Activated naive CD4-positive, alpha-beta T cell treated with anti-CD3 and anti-CD28 coated beads, Interleukin-2, amount 50 U/mL, for 16 hours (primary cell): ENCODE results near the gene SYT17.
"Not testable (repeated sequence)": the region's sequence is repeated elsewhere in the genome, so short reads cannot be mapped to it uniquely, and the experiment has no call there.

Experiments
- DNase-seq: peaks from one replicate; pipeline ENCODE4 v3.0.0-alpha.2; 2020

Gene SYT17

DNA sequence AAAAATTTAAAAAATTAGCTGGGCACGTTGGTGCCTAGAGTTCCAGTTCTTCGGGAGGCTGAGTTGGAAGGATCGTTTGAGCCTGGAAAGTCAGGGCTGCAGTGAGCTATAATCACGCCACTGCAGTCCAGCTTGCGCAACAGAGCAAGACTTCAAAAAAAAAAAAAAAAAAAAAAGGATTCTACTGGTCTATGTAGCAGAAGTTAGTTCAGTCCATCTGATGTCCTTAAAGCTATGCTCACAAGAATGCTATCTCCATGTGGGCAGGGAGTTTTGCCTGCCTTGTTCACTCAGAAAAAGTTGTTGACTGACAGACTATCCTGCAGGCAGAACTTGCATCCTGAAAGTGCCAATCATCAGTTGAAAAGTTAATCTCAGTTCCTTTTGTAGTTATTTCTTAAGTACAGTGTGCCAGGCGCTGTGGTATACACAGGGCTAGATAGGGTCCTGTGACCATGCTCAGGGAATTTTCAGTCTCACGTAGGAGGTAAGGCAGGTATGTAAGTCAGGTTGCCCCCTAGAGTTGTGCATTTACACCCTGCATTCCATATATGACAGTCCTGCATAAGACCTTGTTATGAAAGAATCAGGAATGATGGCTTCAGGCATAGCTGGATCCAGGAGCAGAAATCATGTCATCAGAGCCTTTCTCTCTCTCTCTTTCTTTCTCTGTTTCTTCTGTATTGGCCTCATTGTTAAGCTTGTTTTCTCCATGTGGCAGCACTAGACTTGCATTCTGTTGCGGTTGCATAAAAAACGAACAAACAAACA lies 7.6 kb downstream of the SYT17 start:
- DNase-seq: no peak

DNA sequence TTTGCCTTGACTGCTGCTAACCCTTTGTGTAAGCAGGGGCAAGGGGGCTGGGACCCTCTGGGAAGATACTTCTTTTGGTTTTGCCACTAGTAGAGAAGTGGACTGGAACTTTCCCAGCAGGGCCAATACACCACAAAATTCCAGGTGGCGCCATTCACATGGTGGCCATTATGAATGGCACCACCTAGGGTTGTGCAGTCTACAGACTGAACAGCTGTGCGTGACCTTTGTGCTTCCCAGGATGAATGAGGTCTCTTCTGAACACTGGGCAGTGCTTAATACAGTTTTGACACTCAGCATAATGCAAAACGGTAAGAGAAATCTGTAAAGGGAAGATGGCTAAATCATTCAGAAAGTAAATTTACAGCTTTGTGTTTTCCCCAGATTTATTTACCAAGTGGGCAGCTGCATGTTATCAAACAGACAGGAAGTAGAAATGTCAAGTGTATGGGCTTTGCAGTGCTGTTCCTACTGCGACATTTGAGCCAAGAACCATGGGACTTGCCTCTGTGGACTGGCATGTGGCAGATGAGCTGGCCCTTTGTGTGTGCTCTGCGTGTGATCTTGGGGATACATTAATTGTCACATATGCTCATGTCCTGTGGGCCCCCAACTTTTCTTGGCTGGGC lies 9.2 kb downstream of the SYT17 start:
- no peak for DNase-seq

DNA sequence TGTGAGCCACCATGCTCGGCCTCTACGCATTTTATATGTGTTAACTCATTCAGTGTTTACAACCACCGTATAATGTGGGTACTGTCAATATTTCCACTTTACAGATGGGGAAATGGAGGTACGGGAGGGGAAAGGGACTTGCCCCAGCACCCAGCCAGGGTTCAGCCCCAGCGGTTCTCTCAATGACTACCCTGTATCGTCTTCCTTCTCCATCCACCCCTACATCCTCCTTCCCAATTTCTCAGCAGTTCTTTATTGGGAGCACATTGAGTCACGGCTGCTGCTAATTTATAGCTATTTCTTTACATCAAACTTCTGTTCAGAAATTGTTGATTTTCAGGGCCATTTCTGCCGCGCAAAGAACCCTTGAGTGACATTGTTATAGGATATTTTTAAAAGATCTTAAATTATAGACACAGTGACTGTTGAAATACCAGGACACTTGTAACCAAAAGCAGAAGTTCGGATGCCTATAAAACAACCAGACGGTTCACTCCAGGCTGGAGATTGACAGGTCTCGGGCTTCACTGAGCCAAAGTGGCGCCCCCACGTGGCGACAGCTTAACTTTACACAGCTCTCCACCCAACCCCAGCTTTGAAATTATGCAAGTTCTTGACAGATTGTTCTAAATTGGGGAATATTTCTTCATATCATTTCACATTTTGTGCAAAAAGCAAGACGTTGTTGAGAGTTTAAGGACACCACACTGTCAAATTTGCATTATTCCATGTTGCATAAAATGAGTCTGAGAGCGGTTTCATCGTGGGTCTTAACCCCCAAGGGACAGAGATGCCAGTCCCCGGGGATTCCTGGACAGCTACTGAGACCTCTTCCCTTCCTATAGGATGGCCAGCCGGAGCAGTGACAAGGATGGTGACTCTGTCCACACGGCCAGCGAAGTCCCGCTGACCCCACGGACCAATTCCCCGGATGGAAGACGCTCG lies 11.8 kb downstream of the SYT17 start:
- DNase-seq: no peak

DNA sequence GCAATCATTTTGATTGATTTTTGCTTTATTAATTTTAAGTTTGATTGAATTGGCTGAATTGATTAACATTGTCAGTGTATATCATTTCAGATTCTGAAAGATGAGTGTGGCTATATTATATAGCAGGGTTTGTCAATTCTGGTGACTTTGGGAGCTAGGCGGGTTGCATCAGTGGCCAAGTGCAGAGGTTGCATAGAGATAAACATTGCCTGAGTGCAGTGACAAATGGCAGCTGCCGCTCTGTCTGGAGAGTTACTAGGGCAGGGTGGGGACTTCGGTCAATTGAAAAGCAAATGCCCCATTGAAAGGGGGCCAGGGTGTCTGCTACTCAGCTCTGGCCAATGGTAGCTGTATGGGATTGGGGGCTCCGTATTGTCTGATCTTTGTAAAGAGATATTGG lies 12.7 kb downstream of the SYT17 start:
- DNase-seq: no peak

DNA sequence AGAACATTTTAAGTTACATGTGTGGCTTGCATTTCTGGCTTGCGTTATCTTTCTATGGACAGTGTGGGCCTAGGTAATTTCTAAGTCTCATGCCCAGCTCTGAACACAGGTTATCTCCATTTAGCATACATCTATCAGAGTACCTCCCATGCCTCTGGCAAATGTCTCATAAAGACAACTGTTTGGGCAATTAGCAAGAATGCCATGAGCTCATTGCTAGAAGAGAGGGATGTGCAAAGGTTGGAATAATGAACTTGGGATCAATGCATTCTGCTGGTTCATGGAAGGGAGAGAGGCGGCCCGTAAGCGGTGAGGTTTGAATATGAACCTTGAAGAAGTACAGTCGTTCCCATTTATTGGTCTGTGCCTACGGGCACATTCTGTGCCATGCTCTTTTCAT lies 14.4 kb downstream of the SYT17 start:
- DNase-seq: no peak

DNA sequence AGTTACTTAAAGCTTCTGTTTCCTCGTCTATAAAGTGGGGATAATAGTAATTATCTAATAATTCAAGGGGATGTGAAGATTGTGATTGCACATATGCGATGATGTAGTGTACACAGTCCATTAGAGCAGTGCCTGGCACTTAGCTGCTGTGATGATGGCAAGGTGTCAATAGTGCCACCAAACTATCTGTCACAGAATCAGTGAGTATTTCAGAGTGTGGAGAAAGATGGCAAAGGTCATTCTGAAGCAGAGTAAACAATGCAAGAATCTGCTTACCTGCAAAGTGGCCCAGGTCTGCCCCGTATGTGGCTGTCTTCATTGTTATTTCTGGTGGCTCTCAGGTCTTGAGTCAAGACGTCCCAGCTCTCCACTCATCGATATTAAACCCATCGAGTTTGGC lies 15.1 kb downstream of the SYT17 start:
- DNase-seq: no peak

DNA sequence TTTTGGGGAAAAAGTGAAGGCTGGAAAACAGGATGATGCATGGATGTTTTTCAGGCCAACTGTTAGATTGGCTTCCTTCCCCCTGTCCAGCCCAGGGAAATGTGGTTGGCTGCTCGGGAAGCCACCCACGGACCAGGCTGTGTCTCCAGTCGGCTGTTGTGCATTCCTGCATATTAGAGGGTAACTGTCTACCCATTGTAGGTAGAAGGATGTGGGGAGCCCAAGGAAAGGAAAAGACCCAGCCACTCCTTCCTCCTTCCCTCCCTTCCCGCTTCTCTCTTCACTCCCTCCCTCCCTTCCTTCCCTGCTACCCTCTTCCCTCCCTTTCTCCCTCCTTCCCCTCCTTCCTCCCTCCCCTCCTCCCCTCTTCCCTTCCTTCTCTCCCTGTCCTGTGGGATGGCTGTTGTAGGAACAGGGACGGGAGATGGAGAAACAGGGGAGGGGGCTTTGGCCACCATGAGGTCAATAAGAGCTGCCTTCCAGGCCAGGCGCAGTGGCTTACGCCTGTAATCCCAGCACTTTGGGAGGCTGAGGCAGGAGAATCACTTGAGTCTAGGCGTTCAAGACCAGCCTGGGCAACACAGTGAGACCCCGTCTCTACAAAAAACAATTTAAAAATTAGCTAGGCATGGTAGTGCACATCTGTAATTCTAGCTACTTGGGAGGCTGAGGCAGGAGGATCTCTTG lies 16.9 kb downstream of the SYT17 start:
- DNase-seq: no peak

DNA sequence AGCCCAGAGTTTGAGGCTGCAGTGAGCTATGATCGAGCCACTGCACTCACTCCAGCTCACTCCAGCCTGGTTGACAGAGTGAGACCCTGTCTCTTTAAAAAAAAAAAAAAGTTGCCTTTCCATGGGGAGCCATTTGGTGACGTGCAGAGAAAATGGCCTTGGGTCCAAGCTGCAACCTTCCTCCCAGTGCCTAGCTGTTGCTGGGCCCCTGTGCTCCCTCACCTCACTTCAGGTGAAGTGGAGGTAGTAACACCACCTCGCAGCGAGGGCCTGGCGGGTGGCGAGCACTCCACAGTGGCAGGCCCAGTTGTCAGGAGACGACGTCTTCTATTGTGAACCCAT lies 17.4 kb downstream of the SYT17 start:
- DNase-seq: no peak

DNA sequence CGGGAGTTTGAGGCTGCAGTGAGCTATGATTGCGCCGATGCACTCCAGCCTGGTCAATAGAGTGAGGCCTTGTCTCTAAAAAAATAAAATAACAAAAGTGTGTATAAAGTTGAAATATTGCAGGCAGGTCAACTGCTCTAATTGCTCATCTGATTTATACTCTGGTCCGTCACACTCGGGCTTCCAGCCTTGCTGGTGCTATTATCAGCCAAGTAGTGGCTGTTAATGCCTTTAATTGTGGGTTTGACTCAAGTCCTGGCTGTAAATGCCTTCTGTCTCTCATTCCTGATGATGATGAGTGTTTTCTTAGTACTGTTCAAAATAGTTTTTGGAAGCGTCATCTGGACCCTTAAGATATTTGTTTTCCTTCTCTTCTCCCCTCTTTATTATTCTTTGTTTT lies 18.4 kb downstream of the SYT17 start:
- no peak for DNase-seq

DNA sequence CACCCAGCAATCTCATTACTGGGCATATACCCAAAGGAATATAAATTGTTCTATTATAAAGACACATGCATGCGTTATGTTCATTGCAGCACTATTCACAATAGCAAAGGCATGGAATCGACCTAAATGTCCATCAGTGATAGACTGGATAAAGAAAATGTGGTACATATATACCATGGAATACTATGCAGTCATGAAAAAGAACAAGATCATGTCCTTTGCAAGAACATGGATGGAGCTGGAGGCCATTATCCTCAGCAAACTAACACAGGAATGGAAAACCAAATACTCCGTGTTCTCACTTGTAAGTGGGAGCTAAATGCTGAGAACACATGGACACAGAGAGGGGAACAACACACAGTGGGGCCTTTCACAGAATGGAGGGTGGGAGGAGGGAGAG lies 19.9 kb downstream of the SYT17 start:
- not testable (repeated sequence) for DNase-seq

DNA sequence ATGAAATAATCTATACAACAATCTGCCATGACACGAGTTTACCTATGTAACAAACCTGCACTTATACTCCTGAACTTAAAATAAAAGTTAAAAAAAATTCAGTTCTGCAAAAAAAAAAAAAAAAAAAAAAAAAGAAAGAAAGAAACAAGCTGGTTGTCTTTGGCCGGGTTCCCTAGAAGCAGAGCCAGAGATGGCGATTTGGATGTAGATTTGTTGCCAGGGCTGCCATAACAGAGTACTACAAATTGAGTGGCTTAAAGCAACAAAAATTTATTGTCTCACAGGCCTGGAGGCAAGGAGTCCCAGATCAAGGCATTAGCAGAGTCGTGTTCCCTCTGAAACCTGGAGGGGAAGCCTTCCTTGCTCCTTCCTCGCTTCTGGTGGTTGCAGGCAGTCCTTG lies 20.4 kb downstream of the SYT17 start:
- DNase-seq: no peak

DNA sequence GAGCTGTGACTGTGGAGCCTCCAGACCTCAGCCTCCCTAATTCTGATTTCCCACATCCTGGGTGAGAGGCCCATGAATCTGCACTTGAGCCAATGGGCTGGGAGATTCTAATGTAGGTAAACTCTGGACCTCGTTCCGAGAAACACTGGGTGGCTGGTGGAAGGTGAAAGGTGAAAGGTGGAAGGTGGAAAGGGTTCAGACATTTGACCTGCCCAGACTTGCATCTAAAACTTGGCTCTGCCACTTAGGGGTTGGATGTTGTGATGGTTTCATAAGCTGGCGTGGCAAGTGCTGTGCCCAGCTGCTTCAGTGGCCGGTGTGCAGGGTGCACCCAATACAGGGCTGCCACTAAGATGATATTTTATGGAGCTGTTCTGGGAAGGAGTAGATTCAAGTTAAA lies 24.8 kb downstream of the SYT17 start:
- no peak for DNase-seq

DNA sequence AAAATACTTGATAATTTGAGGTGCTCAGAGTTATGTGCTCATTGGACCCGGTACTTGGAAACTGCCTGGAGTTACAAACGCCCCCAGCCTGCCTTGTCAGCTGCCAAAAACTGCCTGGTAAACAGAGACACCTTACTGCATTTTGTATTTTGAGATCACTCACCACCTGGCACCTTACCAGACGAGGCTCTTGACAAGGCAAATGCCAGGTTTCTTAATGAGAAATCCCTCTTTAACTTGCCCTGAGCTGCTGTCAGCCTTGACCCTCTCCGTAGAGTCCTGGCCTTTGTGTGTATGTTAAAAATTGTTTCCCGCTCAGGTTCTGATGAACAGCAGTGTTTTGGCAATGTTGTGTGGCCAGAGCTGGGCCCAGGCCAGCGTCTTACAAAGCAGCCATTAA lies 28.8 kb downstream of the SYT17 start:
- no peak for DNase-seq

DNA sequence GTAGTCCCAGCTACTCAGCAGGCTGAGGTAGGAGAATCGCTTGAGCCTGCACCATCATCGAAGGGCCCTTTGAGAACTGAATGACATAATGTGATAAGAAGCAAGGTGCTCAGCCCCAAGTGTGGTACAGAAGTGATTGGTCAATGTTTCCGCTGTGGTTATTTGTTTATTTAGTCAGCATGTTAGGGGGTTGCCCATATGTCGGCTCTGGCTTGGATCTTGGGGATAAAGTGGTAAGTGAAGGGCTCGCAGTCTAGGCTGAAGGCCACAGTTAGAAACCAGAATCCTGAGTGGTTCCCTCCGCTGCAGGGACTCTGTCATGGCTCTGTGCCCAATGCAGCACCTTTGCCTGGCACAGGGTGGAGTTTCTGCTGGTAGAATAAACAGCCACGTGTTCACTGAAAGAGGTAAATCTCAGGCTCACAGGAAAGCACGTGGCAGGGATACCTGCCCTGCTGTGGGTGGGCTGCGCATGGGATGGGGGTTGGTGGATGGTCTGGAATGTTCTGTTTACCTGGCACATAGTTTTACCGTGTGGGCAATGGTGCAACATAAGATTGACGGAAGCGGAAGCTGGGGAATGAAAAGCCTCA lies 35.4 kb downstream of the SYT17 start:
- DNase-seq: no peak

DNA sequence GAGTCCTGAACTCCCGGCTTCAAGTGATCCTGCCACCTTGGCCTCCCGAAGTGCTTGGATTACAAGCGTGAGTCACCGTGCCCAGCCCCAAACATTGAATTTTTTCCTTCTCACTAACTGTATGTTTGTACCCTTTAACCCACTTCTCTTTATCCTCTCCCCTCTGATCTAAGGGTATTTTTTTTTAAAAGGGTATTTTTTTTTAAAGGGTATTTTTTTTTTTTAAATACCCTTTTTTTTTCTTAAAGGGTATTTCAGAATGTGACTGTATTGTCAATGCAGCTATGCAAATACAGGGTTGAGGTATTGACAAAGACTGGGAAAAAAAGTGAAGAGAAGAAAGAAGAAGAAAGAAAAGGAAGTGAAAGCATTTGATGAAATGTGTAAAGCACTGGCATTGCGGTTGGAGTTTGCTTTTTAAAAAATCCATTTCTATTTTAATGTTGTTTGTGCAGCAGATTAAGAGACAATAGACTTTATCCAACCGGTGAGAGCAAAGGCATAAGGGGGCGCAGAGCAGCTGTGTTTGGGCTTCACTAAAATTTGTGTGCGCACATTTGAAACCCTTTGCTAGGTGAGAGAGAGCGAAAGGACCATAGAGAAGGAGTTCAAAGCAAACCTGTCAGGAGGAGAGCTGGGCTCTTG lies 42.4 kb downstream of the SYT17 start:
- DNase-seq: no peak

DNA sequence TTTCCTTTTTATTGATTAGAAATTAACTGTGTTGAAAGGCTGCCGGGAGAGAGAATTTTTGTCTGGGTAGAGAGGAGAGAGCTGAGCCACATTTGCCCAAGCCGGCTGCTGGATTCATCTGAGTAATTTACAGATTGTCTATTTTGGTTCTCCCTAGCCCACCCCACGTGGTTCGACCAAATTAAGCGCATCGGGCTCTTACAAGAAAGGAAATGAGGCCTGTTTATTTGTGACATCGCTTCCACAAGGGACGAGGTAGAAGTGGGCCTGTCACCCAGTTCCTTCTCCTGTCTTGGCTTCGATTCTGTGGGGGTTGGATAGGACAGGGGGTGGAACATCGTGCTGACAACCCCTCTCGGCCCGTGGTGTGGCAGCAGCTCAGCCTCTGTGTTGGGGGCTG lies 42.9 kb downstream of the SYT17 start:
- DNase-seq: no peak

DNA sequence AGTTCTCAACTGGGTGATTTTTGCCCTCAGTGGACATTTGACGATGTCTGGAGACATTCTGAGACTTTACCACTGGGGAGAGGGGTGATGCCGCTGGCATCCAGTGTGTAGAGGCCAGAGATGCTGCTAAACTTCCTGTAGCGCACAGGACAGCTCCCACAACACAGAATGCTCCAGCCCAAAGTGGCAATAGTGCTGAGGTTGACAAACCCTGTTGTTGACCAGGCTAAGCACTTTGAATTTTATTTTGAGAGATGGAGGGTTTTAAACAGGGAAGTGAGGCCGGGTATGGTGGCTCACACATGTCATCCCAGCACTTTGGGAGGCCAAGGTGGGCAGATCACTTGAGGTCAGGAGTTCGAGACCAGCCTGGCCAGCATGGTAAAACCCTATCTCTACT lies 44.0 kb downstream of the SYT17 start:
- DNase-seq: no peak

DNA sequence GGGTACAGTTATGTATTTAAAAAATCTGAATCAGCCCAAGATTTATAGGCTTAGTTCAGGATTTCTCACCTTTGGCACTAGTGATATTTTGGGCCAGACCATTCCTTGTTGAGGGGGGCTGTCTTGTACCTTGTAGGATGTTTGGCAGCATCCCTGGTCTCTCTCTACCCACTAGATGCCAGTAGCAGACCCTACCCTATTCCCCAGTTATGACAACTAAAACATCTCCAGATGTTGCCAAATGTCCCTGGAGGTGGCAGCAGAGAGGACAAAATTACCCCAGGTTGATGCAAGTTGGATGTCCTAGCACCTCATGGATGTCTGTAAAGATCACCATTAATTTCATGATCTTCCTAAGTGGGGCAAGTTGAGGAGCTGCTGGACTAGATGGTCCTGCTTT lies 45.8 kb downstream of the SYT17 start:
- no peak for DNase-seq

DNA sequence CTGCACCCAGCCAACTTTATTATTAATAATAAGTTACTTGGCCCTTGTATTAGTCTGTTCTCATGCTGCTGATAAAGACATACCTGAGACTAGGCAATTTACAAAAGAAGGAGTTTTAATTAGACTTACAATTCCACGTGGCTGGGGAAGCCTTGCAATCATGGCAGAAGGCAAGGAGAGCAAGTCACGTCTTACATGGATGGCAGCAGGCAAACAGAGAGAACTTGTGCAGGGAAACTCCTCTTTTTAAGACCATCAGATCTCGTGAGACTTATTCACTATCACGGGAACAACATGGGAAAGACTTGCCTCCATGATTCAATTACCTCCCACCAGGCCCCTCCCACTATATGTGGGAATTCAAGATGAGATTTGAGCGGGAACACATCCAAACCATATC lies 47.7 kb downstream of the SYT17 start:
- DNase-seq: no peak

DNA sequence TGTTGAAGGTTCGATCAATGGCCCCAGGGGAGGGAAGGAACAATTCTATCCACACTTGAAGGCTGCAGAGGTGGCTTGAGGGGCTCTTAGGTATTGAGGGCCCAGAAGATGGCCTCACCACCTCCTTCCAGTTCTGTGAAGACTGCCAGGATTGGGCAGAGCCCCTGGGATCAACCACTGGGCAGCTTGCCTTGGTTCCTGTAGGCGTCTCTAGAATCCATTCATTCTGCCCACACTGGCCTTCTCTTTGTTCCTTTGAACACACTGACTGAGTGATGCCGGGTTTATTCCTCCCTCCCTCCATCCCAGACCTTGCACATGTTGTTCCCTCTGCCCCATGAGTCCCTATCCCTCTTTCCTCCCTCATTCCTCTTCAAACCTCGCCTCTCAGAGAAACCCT lies 50.5 kb downstream of the SYT17 start:
- no peak for DNase-seq

DNA sequence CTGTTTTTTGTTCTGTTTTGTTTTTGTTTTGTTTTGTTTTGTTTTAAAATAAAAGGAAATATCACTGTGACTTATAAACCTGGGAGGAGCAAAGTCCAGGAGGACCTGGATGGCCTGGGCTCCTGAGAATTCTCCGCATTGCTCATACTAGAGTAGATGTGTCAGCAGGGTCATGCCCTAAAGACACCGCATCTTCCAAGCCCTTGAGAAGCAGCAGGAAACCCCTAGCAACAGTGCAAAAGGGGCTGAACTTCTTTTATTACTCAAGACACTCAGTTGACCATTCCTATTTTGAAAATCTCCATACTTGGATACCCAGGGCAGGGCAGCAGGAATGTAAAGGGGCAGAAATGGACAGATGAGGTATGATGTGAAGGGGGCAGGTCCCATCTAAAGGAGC lies 51.8 kb downstream of the SYT17 start:
- no peak for DNase-seq
